Right lobe of liver (tissue), 4 donors: ENCODE results near the gene CENPH.

ENCODE experiments used
- CTCF ChIP-seq, 4 donors: fragments of 200-600 bp in 3 of 4; fragments of 450-650 bp in 1 of 4; IDR thresholded peaks; one replicate each; pipeline versions ENCODE4 v1.5.1 to v1.8.0; 2016 to 2022; ENCODE audit warnings: antibody characterized with exemption in 4 of 4, mild to moderate bottlenecking in 2 of 4
- POLR2A ChIP-seq: fragments of 450-650 bp; IDR thresholded peaks from one replicate; pipeline ENCODE4 v1.6.1; 2017; ENCODE audit warnings: antibody characterized with exemption, mild to moderate bottlenecking
- donor health status: DM: no; HTN: no; CAD: no.
- donor health status: DM: no; HTN: no; CAD: no.
- donor health status: DM: no; HTN: yes; CAD: no.

GRCh38 chr5:69187342-69187741, 2.0 kb upstream of the CENPH start:
- no peak for TF ChIP-seq CTCF (IDR thresholded peaks at IDR 0.05)
- TF ChIP-seq POLR2A: no peak
